ENCODE results near the gene ANXA6.

ANXA6 gene

GRCh38 chr5:151054709-151055108 lies 102.9 kb downstream of the ANXA6 start:
- Histone ChIP-seq H3K9me3 (ENCODE audit: control insufficient read depth, insufficient read depth, low read length) (no peaks in the 10 kb centered on the region), H3K4me1 (ENCODE audit: control insufficient read depth, insufficient read depth, low read length) (no peaks in the 10 kb centered on the region), H3K27ac (ENCODE audit: low read length) (no peak overlapping the region), H3K27me3 (ENCODE audit: control insufficient read depth, insufficient read depth, low read length) (no peaks in the 10 kb centered on the region), H3K4me3 (ENCODE audit: low read length) (no peak overlapping the region), H3K36me3 (ENCODE audit: control insufficient read depth, insufficient read depth, low read length) (0 out of 2 replicates have a peak, but pooled peaks cover 2% of the 10 kb centered on the region)
- WGBS (ENCODE audit: insufficient coverage, insufficient read length), result no CpG with 5 or more reads among the region's 3 CpGs
- DNase-seq (ENCODE audit: low read depth, low spot score), result no peak

- H3K36me3 ChIP-seq (ENCODE audit: control insufficient read depth, insufficient read depth, low read length), result peaks cover 2% of the 10 kb centered on the region; the same call in 1 of the 2 replicates
- no peak overlapping the region for H3K27ac ChIP-seq (ENCODE audit: low read length)
- no peaks in the 10 kb centered on the region for H3K9me3 ChIP-seq (ENCODE audit: control insufficient read depth, insufficient read depth, low read length)
- no peaks in the 10 kb centered on the region for H3K4me1 ChIP-seq (ENCODE audit: control insufficient read depth, insufficient read depth, low read length)
- H3K27me3 ChIP-seq (ENCODE audit: control insufficient read depth, insufficient read depth, low read length), result no peaks in the 10 kb centered on the region
- DNase-seq (ENCODE audit: low read depth, low spot score), result no peak
- no CpG with 5 or more reads among the region's 4 CpGs for WGBS (ENCODE audit: insufficient coverage, insufficient read length)
- H3K4me3 ChIP-seq (ENCODE audit: low read length), result no peak overlapping the region
Measured at GRCh38 chr5:151053796-151054462, 103.7 kb downstream of the ANXA6 start.

DNA sequence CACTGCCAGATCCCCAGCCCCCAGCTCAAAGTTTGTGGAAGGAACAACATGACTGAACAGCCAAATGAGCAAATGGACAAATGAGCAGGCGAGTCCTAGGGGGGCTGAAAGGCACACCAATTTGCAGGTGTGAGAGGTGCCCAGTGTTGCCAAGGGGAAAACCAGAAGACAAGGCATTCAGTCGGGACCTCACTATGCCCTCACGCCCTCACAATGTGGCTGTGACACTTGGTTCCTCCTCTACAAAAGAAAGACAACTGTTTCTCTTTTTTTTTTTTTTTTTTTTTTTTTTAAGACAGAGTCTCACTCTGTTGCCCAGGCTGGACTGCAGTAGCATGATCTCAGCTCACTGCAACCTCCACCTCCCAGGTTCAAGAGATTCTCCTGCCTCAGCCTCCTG lies 104.7 kb downstream of the ANXA6 start:
- Histone ChIP-seq H3K9me3 (ENCODE audit: control insufficient read depth, insufficient read depth, low read length) (no peaks in the 10 kb centered on the region), H3K27me3 (ENCODE audit: control insufficient read depth, insufficient read depth, low read length) (no peaks in the 10 kb centered on the region), H3K27ac (ENCODE audit: low read length) (no peak overlapping the region), H3K4me1 (ENCODE audit: control insufficient read depth, insufficient read depth, low read length) (no peaks in the 10 kb centered on the region), H3K36me3 (ENCODE audit: control insufficient read depth, insufficient read depth, low read length) (peaks cover 2% of the 10 kb centered on the region; the same call in 1 of the 2 replicates), H3K4me3 (ENCODE audit: low read length) (no peak overlapping the region)
- WGBS (ENCODE audit: insufficient coverage, insufficient read length), result no CpG with 5 or more reads among the region's 3 CpGs
- no peak for DNase-seq (ENCODE audit: low read depth, low spot score)

DNA sequence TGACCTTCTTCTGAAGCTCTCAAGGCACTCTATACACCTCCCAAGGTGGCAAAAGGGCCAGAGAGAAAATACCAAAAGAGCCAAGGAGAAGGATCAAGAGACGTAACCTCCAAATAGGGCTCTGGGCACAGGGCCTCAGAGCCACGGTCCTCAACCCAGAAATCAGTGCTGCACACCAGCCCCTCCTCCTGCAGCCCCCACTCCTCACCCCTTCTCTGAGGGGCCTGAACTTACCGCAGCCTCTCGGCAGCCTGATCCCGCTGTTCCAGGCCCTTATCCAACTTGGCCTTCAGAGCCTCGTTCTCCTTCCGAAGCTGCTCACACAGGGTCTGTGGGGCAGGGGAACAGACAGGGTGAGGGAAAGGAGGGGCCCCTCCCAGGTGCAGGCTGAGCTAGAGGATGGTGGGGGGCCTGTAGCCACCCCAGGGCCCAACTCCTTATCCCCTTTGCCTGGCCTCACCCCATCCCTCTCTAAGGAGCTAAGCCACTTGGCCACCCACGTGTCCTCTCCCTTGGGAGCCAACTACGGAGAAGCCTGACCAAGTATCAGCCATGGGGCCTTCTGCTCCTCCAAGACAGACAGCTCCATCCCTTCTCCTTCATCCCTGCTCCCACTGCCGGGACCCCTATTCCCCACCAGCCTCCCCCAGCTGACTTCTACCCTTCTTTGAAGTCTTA lies 105.5 kb downstream of the ANXA6 start:
- WGBS (ENCODE audit: insufficient coverage, insufficient read length), result no CpG with 5 or more reads among the region's 10 CpGs

DNA sequence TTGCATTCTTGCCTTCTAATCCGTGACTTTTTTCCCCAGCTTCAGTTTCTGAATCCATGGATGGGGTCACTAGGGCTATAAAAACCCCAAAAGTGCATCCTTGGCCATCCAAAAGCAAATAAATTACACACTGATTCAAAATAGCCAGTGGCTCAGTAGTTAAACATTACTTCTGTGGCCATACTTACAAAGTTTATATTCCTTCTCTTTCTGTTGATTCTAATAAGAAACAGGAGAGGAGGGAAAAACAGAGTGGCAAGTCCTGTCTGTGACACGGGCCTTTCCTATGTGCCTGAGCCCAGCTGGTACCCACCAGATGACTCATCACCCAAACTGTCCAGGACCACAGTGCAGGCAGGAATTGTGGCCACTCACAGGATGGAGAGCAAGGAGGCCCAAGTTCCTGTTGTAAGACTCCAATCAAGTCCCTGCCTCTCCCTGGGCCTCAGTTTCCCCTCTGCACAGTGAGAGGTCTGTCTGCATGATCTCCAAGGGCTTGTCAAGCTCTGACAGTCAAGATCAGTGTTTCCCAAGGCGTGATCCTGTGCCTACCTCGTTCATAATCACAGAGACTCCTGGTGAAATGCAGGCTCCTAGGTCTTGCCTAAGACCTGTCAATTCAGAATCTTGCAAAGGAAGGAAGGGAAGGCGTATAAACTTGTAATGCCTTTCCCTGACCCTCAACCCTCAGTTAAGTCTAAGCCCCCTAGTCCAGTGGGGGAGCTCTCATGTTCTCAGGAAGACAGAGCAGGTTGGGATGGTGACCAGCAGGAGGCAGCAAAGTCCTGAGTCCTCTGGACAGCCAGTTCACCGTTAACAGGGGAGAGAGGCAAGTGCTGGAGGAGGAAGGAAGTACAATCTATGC lies 106.3 kb downstream of the ANXA6 start:
- Histone ChIP-seq H3K27ac (ENCODE audit: low read length) (no peak overlapping the region), H3K9me3 (ENCODE audit: control insufficient read depth, insufficient read depth, low read length) (no peaks in the 10 kb centered on the region), H3K4me1 (ENCODE audit: control insufficient read depth, insufficient read depth, low read length) (no peaks in the 10 kb centered on the region), H3K36me3 (ENCODE audit: control insufficient read depth, insufficient read depth, low read length) (peaks cover 2% of the 10 kb centered on the region; the same call in 1 of the 2 replicates), H3K27me3 (ENCODE audit: control insufficient read depth, insufficient read depth, low read length) (no peaks in the 10 kb centered on the region), H3K4me3 (ENCODE audit: low read length) (no peak overlapping the region)
- no CpG with 5 or more reads among the region's 6 CpGs for WGBS (ENCODE audit: insufficient coverage, insufficient read length)
- peak; percentile 84 for DNase-seq (ENCODE audit: low read depth, low spot score)

More for the DNA sequence above, 105.5 kb downstream of the ANXA6 start:
- Histone ChIP-seq H3K27ac (ENCODE audit: low read length) (no peak overlapping the region), H3K9me3 (ENCODE audit: control insufficient read depth, insufficient read depth, low read length) (no peaks in the 10 kb centered on the region), H3K27me3 (ENCODE audit: control insufficient read depth, insufficient read depth, low read length) (no peaks in the 10 kb centered on the region), H3K4me3 (ENCODE audit: low read length) (no peak overlapping the region), H3K4me1 (ENCODE audit: control insufficient read depth, insufficient read depth, low read length) (no peaks in the 10 kb centered on the region), H3K36me3 (ENCODE audit: control insufficient read depth, insufficient read depth, low read length) (peaks cover 2% of the 10 kb centered on the region; the same call in 1 of the 2 replicates)
- no peak for DNase-seq (ENCODE audit: low read depth, low spot score)
